DMS153 (cell line): ENCODE data around the gene MYOG.

ENCODE experiments used
- DNase-seq: peaks from one replicate; lab custom pipeline; 2025; lab: John Stamatoyannopoulos, UW

MYOG gene

DNA sequence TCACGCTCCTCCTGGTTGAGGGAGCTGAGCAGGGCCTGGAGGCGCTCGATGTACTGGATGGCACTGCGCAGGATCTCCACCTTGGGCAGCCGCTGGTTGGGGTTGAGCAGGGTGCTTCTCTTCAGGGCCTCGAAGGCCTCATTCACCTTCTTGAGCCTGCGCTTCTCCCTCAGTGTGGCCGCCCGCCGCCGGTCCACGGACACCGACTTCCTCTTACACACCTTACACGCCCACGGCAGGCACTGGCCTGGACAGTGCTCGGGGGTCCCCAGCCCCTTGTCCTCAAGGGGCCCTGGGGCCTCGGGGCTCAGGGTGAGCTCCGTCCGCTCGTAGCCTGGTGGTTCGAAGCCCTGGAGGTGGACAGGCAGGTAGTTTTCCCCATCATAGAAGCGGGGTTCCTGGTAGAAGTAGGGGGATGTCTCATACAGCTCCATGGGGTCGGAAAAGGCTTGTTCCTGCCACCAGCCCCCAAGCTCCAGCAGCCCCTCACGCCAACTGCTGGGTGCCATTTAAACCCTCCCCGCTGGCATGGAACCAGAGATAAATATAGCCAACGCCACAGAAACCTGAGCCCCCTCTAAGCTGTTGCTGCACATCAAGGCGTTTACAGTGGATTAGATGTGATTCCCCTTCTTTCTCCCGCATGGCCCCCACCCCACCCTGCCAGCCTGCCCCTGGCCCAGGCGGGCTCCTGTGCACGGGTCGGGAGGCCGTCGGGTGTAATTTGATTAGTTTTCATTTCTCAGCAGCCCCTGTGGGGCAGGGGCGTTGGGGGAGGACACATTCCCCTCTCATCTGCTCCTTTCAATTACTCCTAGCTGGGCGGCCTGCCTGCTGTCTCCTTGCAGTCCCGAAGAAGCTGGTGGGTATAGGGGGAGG is at the start of gene MYOG:
MYOG (minus strand) TSS at position 485 of the 879 bp plus-strand sequence; CDS start at position 434, 51 bp downstream.
- DNase-seq = no peak

DNA sequence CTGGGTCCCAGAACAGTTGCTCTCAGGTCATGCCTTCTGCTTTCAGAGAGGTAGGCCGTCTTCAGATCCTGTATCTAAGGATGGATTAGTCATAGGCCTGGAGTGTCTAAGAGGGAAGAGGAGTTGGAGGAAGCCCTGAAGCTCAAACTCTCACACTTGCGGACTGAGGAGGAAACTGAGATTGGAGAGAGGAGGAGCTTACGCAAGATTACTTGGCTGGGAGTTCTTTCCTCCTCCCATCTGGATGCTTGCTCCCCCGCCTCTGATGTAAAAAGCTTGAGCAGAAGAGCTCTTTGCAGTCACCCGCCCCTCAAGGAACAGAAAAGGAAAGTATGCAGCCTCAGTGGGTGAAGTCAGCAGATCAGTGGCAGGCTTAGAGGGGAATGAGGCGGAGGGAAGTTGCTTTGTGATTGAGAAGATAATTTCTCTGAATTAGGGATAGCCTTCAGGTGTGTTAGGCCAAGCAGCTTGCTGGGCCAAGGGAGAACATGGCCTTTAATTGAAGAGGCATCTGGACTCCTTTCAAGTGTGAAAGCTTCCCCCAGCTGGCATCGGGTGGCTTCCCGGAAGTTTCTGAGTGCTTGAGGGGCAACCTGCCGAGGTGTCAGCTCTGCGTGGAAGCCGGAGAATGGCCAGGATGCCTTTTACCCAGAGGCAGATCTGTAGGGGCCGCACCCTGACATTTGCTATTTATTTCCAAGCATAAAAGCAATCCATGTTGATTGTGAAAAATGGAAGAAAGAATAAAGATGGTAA is 48.3 kb upstream of the MYOG start:
- DNase-seq = no peak

DNA sequence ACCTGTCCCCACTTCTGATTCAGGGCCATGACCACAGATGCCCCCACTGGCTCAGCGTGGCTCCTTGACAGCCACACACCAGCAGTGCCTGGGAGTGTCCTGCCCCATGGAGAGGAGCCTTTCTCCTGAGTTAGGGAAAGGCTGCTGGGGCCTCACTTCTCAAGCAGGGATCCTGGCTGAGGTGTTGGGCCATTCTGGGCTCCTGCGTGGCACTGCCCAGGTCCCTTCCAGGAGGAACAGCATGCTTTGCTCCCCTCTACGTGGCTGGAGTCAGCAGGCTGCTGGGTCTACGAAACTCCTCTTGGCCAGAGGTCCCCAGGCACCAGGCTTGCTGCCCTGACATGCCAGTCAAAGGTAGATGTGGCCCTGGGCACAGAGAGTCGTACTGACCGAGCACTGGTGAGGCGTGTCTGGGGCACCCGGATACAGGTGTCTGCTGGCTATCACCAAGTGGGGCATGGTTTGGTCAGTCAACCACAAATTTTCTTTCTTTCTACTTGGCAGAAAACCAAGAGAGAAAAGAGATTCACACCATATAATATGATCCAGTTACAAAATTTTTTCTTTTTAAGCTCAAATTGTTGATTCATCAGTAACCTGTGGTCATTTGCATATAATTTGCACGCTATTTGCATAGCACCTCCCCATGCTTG is 45.9 kb upstream of the MYOG start:
- DNase-seq = no peak

DNA sequence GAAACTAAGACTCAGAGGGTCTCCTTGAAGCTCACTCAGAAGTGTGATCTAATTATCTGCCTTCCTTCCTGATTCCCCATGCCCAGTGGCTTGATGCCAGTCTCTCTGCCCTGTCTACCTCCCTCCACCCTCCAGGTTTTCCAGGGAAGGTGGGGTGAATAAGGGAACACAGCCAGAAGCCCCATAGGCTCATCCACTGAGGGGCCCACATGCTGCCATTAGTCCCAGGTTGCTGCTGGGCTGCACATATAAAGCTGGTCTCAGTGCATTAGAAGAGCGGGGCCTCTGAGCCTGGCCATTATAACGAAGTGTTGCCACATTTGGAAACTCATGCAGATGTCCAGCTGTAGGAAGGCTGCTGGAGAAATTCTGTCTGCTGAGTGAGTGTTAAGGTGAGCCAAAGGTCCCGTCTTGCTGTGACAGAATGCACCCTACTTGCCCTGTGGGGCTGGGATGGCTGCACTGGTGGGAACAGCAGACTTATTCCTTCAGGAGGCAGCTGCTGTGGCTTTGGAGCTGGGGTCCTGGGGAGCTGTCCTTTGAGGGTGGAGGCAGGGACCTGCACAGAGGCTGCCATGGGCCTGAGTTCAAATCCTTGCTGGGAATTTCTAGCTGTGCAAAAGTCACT is 44.7 kb upstream of the MYOG start:
- DNase-seq = no peak

DNA sequence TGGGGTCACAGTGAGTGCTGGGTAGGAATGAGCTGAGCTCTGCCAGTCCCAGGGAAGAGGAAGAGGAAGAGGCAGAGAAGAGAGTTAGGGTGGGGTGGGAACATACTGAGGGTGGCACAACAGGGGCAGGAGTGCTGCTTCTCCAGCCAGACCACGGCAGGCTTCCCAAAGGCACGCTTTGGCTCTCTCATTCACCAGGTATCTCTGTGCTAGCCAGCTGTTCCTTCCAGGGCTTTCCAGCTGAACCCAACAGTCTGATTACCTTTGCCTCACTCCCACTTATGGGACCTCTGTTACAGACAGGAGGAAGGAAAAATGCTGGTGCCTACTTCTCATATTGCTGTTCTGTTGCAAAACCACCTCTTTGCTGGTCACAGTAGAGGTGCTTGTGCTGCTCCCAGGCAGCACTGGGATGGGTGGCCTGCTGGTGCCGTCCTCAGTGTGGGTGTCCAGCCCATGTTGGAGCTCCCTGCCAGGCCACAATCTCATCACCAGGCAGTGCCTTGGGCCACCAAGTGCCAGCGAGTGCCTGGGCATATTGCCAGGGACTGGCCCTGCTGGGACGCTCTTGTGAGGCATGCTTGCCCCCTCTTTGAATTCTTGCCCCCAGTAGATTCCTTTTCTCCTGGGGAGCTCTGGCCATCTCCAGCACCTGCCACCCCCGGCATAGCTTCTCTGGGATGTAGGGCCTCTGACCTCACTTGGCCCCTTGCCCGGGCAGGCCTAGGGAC is 43.9 kb upstream of the MYOG start:
- peak; percentile 25 for DNase-seq

DNA sequence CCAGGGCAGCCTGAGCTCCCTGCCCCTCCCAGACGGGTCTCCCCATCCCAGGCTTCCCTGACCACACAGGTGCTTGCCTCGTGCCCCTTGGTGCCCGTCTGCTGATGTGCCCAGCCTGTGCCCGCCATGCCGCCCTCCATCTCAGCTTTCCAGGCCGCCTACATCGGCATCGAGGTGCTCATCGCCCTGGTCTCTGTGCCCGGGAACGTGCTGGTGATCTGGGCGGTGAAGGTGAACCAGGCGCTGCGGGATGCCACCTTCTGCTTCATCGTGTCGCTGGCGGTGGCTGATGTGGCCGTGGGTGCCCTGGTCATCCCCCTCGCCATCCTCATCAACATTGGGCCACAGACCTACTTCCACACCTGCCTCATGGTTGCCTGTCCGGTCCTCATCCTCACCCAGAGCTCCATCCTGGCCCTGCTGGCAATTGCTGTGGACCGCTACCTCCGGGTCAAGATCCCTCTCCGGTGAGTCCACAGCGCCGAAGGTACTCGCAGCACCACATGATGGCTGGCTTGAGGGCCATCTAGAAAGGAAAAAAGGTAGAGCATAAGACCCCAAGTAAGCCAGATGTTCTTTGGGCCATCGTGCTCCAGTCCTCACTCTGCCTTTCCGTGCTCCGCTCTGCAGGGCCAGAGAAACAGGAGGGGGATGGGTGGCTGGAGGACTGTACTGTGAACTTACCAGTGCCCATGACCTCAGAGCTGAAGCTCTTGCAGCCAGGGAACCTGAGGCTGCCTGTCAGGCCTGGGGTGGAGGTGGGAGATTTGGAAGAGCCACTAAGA is 43.1 kb upstream of the MYOG start:
- no peak for DNase-seq

DNA sequence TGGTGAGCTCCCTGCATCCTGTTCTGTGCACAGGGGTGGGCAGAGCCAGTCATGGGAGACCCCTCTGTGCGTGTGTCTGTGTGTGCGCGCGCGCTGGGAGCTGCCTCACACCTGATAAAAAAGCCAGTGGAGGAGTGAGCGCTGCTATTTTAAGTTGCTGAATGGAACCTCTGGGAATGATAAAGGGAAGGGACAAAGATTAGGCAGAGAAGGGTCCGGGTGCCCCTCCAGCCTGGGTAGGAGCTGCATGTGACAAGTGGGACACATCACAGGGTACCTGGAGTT is 42.6 kb upstream of the MYOG start:
- no peak for DNase-seq

DNA sequence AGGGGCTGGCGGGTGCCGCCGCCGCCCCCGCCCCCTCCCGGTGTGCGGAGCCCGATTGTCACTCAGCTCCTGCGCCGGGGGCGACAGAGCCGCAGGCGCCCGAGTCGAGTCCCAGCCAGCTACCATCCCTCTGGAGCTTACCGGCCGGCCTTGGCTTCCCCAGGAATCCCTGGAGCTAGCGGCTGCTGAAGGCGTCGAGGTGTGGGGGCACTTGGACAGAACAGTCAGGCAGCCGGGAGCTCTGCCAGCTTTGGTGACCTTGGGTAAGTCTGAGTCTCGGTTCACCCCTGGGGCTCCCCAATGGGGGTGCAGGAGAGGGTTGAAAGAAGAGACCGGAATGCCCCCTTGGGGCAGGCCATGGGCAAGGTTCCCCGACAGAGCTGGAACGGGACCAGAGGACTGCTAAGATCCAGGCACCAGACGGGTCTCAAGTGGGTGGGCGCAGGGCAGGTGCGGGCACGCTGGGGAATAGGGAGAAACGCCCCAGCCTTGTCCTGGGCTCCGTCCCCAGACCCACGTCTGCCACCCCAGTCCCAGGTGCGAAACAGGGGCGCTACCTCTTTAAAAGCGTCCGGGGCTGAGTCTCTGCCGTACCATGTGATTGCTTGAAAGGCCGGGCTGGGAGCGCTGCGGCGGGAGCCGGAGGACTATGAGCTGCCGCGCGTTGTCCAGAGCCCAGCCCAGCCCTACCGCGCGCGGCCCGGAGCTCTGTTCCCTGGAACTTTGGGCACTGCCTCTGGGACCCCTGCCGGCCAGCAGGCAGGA is 42.0 kb upstream of the MYOG start, which contains the start of gene ADORA1:
ADORA1 (plus strand) TSS at position 61 of the 765 bp plus-strand sequence. CDS start 1,116 bp downstream, outside the sequence.
- DNase-seq = peak; percentile 29

DNA sequence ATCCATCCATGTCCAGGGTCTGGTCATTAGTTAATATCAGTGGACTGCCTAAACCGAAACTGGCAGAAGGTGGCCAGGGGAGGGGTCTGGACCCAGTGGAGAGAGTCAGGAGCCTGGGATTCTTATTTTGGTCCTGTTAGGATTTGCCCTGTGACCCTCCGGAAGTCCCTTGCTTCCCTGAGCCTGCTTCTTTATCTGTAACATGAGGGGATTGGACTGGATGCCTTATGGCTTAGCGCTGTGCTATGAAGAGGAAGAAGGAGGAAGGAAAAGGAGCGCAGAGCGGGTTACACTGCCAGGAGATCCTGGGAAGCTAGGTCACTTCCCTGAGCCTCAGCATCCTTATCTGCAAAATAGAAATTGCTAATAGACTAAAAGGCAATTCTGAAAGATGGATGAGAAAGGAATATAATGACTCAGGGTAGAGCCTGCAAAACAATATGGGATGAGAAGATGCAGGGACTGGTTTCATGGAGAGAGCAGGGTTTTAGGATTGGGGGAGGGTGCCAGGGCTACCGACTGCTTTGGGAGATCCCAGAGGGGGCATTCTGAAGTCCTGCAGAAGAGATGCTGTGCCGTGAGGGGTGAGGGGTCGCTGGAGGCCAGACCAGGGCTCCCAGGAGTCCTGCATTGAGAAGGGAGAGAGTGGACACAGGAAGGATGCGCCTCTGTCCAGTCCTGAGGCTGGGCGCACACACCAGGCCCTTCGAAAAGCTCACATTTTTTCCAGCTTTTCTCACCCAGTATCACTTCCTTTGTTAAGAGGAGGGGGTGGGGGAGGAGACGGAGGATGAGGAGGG is 41.3 kb upstream of the MYOG start:
- DNase-seq = no peak

DNA sequence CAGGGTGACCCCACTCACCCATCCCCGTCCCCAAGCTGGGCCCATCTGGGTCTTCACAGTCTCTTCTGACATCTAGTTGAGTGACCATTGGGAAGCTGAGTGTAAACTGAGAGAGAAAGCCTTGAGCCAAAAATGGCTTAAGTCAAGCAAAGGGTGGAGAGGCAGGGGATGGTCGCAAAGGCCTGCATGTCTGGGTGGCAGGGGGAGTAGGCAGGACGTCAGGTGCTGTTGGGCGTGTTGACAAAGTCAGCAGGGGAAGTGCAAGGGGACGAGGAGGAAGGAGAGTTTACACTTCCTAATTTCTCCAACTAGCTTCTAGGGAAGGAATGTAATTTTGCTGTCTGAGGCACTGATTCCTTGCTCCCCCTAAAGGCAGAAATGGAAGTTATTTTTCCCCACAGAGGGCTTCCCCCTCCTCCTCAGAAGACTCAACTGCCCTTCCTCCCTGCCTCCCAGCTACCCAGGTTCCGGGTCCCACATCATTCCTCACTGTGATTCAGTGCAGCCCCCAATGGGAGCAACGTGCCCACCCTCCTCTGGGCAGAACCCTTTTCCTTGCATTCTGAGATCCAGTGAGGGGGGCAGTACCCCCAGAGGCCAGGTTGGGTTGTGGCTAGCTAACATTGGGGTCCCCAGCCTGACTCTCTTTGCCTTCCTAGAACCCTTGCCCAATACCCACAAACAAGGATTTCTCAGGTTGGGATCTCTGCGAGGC is 40.5 kb upstream of the MYOG start:
- DNase-seq = no peak

DNA sequence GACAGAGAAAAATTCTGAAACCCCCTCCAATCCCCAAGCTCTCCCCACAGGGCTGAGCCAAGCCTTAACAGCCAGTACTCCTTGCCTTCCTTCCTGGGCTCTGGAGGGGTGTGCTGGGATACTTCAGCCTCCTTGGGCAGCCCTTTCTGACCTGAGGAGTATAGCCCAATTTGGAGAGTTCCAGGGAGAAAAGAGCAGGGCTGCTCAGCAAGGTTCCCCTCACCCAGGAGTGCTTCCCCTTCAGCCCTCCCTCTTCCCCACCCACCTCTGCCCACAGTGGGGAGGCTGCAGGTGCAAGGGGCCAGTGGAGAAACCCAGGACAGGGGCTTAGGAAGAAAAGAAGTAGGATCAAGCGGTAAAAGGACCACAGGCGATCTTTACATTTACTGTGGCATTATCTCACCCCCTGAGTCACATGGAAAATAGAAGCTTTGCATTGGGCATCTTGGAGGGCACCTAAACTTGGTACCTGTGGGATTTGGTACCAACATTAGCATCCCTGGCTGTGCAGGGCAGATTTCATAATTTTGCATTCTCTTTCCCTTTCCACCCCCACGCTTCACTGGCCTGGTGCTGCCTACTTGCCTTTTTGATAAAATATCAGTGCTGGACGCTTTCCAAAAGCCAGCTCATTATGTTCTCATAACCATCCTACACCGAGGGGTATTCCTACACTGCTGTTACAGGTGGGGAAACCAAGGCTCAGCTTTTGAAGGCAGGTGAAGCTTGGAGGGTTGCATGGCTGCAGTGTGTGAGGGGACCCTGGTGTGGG is 38.9 kb upstream of the MYOG start:
- DNase-seq = no peak

DNA sequence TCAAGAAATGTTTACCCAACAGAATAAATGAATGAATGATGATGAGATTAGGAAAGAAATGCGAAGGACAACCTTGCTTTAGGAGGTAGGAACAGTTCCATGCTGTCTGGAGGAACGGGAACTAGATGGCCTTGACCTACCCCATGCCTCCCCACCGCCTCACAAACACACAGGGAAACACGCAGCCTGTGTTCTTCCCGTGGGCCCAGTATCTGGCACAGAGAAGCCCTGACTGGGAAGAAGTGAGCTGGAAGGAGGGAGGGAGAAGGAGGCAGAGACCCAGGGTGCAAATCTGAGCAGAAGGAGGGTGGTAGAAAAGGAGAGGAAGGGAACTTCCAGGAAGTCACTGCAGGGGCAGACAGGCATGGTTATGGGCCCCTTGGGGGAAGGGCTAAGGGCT is 38.2 kb upstream of the MYOG start:
- no peak for DNase-seq

DNA sequence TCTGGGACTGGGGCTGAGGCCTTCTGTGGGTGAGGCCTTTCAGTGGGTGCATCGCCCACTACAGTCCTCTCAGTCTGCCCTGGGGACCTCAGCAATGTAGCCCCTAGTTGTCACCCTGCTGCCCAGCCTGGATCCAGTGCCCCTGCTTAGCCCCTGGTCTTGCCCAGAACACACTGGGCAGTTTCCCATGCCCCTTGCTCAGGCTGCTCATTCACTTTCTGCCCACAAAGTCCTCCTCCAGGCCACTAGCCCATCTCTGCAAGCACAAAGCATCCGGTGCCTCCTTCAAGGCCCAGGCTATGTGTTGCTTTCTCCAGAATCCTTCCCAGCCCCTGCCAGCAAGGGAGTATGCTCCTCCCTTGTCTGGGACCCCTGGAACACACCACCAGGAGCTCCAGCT is 36.3 kb upstream of the MYOG start:
- DNase-seq = no peak

DNA sequence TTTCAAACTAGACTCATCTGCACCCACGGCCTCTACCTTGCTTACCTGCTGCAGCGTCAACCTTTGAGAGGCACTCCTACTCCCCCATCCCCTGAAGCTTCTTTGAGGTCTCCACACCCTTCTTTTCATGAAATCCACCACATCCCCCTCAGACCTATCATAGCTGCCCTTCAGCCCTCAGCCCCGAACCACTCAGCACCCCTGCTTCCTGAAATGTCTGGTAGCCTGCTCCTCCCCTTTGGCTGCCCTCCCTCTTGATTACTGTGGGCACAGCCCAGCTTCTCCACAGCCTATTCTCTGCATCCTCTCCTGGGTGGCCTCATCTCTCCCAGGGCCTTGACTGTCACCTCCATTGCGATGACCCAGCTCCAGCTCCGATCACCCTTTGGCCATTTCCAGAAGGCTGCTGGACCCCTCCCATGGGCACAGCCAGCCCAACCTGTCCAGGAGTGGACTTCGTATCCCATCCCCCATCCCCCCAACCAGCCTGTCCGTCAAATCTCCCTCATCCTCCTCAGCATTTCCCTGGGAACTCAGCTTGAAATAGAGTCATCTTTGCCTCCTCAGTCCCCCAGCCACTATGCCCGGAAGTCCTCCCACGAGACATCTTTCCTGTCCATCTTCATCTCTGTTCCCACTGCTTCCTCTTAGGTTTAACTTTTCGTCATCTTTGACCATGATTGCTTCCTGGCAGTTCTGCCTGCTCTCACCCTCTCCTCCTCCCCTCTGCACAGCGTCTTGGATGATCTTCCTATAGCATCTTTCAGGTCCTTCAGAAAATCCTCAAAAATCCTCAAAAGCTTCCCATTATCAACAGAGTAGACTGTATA is 35.6 kb upstream of the MYOG start:
- no peak for DNase-seq

DNA sequence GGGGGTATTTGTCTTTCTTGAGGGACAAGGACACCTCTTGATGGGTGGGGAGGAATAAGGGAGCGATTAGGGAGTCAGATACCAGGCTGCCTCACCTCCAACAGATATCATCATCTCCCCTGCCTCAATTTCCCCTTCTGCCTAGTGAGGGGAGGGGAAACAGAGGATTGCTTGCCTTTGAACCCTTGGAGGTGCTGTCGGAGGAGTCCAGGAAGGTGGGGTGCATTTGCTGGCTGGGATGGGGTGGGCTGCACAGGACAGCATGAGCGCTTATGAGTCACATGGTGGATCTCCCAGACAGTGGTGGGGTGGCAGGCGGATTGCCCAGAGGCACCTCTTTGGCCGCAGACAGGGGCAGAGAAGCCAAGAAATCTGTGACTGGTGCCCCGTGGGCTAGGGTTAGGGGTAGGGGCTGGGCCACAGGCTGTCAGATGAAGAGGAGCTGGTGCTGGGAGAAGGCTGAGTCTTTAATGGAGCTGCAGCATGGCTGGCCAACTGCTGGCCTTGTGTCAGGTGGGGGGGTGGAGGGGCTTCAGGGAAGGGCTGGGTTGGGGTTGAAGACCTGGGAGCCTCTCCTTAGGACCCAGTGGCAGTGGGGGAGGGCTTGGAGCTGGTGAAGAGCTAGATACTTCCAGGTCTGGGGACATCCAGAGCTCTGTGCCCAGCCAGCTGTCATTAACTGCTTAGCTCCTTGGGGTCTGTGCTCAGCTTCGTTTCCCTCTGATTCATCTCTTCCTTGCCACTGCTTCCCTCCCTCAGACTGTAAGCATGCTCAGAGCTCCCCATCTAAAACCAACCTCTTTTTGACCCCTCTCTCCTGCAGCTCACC is 34.7 kb upstream of the MYOG start:
- DNase-seq = no peak
